HUES64 (cell line): Measurements from ENCODE around the gene SLC9A9.

Experiments used
- H3K27ac ChIP-seq: 2 replicates; pipeline ENCODE4 v1.7.0; 2013; ENCODE audit warnings: low read depth, low read length, inconsistent platforms
- H3K27me3 ChIP-seq: 2 replicates; pipeline ENCODE4 v1.6.1; 2013; ENCODE audit warnings: mild to moderate bottlenecking, low read length; ENCODE audit not compliant: insufficient read depth
- H3K36me3 ChIP-seq: 2 replicates; pipeline ENCODE4 v1.6.1; 2013; ENCODE audit warnings: mild to moderate bottlenecking, low read length; ENCODE audit not compliant: insufficient read depth
- H3K4me1 ChIP-seq: 2 replicates; pipeline ENCODE4 v1.6.1; 2013; ENCODE audit warnings: mild to moderate bottlenecking, low read length, moderate library complexity; ENCODE audit not compliant: insufficient read depth
- H3K4me3 ChIP-seq: 2 replicates; pipeline ENCODE4 v1.5.1; 2013; ENCODE audit warnings: mild to moderate bottlenecking, low read length, moderate library complexity
- H3K9ac ChIP-seq: 2 replicates; pipeline ENCODE4 v1.6.1; 2013; ENCODE audit warnings: mild to moderate bottlenecking, low read depth, low read length
- H3K9me3 ChIP-seq: 2 replicates; pipeline ENCODE4 v1.6.1; 2013; ENCODE audit warnings: low read depth, low read length; ENCODE audit not compliant: insufficient read depth
- WGBS: fragments of 150-250, 120-280 bp; methylation state at CpG from one replicate; pipeline ENCODE4 v1.1.7; 2013; ENCODE audit warnings: missing lambda C conversion rate; 5-methylcytosine and 5-hydroxymethylcytosine counted together

The SLC9A9 gene

DNA sequence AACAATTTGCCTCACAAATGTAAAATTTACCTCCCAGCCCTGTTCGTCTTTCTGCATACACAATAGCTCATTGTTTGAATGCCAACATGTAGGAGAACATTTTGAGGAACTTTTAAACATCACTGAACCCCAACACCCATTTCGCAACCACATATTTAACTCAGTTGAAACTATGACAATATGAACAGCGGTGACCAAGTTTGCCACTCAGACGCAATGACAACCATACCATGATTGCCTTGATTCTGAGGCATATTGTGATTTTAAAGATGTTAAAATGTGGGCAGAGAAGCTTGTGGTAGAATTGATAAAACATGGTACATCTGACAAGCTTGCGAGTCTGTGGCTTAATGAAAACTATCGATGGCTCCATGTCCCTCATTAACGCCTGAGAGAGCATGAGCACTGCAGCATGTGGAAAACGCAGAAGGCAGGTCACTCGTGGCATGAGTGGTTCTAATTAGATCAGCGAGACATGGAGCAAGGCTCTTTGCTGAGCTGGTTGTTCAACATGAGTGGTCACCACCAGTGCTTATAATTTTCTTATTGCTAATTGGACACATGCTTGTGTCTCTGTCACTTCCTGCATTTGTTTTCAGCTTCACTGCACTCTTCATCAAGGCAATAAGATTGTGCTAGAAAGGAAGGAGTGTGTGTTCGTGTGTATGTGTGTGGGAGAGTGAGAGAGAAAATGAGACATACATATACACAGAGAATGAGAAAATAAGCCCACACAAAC, 611.9 kb downstream of the SLC9A9 start:
- Histone ChIP-seq H3K9me3 (no peaks in the 10 kb centered on the region), H3K27ac (no peak overlapping the region), H3K36me3 (no peaks in the 10 kb centered on the region), H3K4me1 (no peaks in the 10 kb centered on the region), H3K9ac (no peak overlapping the region), H3K4me3 (no peak overlapping the region), H3K27me3 (no peaks in the 10 kb centered on the region)
- WGBS: 97% methylated on average over 10 of the region's 11 CpGs

DNA sequence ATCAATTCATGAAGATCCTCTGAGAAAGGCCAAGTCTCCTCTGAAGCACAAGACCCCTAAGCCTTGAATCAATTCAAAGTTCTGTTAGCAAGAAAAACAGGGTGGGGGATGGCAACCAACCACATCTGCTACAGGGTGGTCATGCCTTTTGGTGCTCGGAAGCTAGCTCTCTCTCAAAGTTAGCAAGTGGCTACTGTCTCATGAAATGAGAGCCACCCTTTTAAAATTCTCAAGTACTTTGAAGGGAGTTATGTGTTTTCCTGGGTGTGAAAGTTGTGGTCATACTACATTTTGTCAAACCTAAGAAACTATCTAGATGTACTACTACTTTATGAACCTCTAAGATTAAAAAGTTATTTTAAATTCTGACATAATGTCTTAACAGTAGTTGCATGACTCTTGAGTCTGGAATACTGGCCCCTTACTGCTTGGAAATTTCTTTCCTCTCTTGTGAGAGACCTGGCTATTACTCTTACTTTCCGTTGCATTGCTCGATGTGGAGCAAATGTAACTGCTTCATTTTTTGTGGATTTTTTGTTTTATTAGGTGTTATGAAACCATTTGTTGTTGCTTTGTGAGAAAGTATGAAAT, 612.6 kb downstream of the SLC9A9 start:
- Histone ChIP-seq H3K4me3 (no peak overlapping the region), H3K4me1 (no peaks in the 10 kb centered on the region), H3K9ac (no peak overlapping the region), H3K27me3 (no peaks in the 10 kb centered on the region), H3K36me3 (no peaks in the 10 kb centered on the region), H3K9me3 (no peaks in the 10 kb centered on the region), H3K27ac (no peak overlapping the region)
- WGBS: 88% methylated on average over 3 of the region's 3 CpGs

DNA sequence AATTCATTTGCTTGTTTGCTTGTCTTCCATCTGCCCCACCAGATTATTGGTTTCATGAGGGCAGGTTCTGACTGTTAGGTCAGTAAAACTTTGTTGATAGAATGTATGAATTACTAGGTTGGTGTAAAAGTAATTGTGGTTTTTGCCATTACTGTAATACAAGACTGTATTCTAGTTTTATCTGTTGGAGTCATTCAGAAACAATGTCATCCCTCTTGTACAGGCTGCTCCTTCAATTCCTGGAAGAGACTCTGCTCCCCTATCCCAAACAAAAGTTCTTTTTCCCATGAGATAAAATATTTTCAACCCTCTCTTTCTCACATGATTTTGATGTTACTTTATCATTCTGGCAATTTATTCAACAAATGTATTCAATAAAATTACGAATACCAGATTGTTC, 613.7 kb downstream of the SLC9A9 start:
- Histone ChIP-seq H3K36me3 (no peaks in the 10 kb centered on the region), H3K9me3 (no peaks in the 10 kb centered on the region), H3K9ac (no peak overlapping the region), H3K4me1 (no peaks in the 10 kb centered on the region), H3K27ac (no peak overlapping the region), H3K4me3 (no peak overlapping the region), H3K27me3 (no peaks in the 10 kb centered on the region)
- WGBS: 100% methylated on average over 1 of the region's 1 CpG

DNA sequence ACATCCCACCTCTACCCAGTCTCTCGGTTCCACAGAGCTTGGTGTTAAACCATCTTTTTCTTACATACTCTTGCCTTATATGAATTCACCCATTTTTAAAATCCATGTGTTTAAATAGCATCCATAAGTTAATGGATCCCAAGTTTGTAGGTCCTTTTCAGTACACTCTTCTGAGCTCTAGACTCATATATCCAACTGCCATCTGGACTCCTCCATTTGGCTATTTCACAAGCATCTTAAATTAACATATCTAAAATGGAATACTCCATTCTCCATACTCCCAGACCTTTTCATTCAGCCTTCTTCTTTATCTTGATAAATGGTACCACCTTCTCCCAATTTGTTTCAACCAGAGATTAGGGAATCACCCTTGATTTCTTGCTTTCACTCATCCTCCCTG, 615.3 kb downstream of the SLC9A9 start:
- H3K9me3 ChIP-seq: no peaks in the 10 kb centered on the region
- no peak overlapping the region for H3K4me3 ChIP-seq
- no peak overlapping the region for H3K27ac ChIP-seq
- H3K27me3 ChIP-seq: no peaks in the 10 kb centered on the region
- no peaks in the 10 kb centered on the region for H3K4me1 ChIP-seq
- 93% methylated on average over 1 of the region's 1 CpG for WGBS
- H3K36me3 ChIP-seq: no peaks in the 10 kb centered on the region
- H3K9ac ChIP-seq: no peak overlapping the region

DNA sequence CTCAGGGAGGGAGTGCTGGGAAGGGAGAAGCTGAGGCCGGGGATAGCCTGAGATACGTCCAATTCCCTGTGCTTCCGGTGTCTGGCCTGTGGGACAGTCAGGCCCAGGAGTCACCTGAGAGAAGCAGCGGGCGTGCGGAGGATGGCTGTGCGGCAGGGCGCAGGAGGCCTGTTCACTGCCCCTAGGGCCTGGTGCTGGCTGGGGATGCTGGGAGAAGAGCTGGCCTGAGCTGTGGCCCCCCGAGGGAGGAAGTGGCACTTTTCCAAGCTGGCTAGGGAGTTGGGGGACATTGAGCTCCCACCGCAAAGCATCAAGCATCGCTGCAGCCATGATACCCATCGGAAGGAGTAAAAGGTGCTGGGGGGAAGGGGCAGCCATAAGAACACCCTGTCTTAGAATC, 619.9 kb downstream of the SLC9A9 start:
- no peaks in the 10 kb centered on the region for H3K36me3 ChIP-seq
- H3K27me3 ChIP-seq: no peaks in the 10 kb centered on the region
- 96% methylated on average over 12 of the region's 12 CpGs for WGBS
- H3K9ac ChIP-seq: no peak overlapping the region
- no peaks in the 10 kb centered on the region for H3K4me1 ChIP-seq
- no peaks in the 10 kb centered on the region for H3K9me3 ChIP-seq
- no peak overlapping the region for H3K4me3 ChIP-seq
- no peak overlapping the region for H3K27ac ChIP-seq

DNA sequence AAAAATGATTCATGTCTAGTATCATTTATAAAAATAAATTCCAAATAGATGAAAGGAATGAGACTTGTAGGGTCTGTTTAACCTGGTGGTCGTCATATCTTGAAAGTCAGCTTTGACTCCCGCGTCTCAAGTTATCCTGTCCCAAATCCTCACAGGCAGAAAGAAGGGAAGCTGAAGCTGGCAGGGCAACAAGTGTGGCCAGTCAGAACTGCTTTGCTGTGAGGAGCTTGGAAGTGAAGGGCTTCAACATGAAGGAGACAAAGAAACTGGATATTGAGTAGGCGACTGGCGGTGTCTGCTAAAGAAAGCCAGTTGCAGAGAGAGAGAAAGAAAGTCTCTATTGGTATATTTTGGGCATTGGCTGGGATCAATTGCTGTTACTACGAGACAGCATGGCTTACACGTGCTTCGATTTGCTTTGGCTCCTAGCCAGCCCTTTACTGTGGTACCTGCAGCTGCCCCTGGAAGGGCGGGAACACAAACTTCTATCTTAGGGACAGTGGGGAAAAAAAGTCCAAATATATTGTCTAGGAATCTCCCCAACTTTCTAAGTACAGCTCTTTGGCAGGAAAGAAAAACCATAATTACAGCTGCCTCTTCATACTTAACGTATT, 621.5 kb downstream of the SLC9A9 start:
- WGBS: 93% methylated on average over 10 of the region's 10 CpGs
- H3K9ac ChIP-seq: no peak overlapping the region
- H3K9me3 ChIP-seq: no peaks in the 10 kb centered on the region

DNA sequence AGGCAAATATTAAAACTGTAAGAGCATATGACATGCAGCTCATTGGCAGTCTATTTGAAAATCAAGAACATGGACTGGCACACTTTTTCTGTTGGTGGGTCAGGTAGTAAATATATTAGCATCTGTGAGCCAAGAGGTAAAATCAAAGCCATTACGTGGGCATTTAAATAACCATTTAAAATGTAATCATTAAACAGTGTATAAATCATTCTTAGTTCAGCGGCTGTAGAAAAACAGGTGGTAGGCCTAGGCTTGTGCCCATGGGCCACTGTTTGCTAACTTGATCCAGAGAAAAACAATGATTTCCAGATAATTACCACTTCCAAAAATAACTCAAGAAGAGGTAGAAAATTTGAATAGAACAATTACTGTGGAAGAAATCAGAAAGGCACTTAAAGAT, 623.6 kb downstream of the SLC9A9 start:
- H3K27me3 ChIP-seq: no peaks in the 10 kb centered on the region
- H3K4me1 ChIP-seq: no peaks in the 10 kb centered on the region
- H3K9ac ChIP-seq: no peak overlapping the region
- 100% methylated on average over 2 of the region's 2 CpGs for WGBS
- no peak overlapping the region for H3K27ac ChIP-seq
- no peaks in the 10 kb centered on the region for H3K36me3 ChIP-seq
- no peak overlapping the region for H3K4me3 ChIP-seq
- no peaks in the 10 kb centered on the region for H3K9me3 ChIP-seq

More for the DNA sequence above, 621.5 kb downstream of the SLC9A9 start:
- no peak overlapping the region for H3K27ac ChIP-seq
- H3K27me3 ChIP-seq: no peaks in the 10 kb centered on the region
- H3K4me3 ChIP-seq: no peak overlapping the region
- H3K36me3 ChIP-seq: no peaks in the 10 kb centered on the region
- H3K4me1 ChIP-seq: no peaks in the 10 kb centered on the region

DNA sequence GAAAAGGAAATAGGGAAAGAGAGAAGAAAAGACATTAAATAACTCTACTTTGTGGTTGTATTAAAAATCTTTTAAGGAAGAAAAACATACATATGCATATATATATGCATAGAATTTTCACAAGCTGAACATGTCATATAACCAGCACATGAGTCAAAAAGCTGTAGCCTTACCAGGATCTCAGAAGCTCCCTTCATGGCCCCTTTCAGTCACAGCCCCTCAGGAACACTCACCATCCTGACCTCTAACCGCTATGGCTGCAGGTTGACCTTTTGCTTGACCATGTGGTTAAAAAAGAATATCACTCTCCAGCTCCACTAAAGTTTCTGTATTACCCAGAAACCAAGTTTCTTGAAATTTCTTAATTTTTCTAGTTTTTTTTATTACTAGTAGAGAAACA, 625.3 kb downstream of the SLC9A9 start:
- no peaks in the 10 kb centered on the region for H3K9me3 ChIP-seq
- no peak overlapping the region for H3K4me3 ChIP-seq
- no peak overlapping the region for H3K27ac ChIP-seq
- no peaks in the 10 kb centered on the region for H3K4me1 ChIP-seq
- H3K9ac ChIP-seq: no peak overlapping the region
- no peaks in the 10 kb centered on the region for H3K27me3 ChIP-seq
- 96% methylated on average over 1 of the region's 1 CpG for WGBS
- H3K36me3 ChIP-seq: no peaks in the 10 kb centered on the region

DNA sequence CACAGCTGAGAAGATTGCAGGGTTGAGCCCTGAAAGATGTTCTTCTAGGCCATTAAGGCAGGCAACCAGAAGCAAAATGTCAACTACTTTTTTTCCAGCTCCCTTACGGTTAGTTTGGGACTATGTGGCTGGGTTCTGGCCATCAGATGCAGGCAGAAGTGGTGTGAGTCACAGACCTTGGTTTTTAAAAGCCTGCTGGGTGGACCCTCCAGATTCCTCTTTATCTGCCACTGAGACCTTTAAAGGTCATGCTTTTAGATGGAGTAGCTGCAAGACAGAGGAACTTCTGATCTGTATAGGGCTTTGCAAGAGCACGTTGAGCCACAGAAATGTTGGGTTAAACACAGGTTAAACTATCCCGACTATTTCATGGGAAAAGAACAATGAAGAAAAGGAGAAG, 625.8 kb downstream of the SLC9A9 start:
- no peaks in the 10 kb centered on the region for H3K36me3 ChIP-seq
- WGBS: 84% methylated on average over 3 of the region's 3 CpGs
- no peaks in the 10 kb centered on the region for H3K27me3 ChIP-seq
- no peak overlapping the region for H3K9ac ChIP-seq
- no peaks in the 10 kb centered on the region for H3K9me3 ChIP-seq
- H3K27ac ChIP-seq: no peak overlapping the region
- H3K4me1 ChIP-seq: no peaks in the 10 kb centered on the region
- no peak overlapping the region for H3K4me3 ChIP-seq

DNA sequence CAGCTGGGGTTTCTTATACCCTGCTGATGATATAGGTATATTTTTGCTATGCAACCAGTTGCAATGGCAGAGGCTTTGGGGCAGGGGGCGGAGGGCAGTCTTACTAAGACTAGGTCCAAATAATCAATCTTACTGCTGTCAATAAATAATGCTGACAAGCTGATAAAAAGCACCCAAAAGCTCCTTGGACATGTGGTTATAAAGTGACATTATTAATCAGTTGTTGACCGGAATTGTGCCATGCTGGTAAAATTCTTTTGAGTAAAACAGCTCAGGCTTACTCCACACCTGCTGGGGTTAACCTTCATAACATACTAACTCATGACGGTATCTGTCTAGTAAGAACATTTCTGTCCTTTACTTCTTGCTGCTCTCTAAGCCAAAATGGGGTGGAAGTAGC, 626.8 kb downstream of the SLC9A9 start:
- Histone ChIP-seq H3K4me3 (no peak overlapping the region), H3K4me1 (no peaks in the 10 kb centered on the region), H3K27ac (no peak overlapping the region), H3K36me3 (no peaks in the 10 kb centered on the region), H3K9me3 (no peaks in the 10 kb centered on the region), H3K9ac (no peak overlapping the region), H3K27me3 (no peaks in the 10 kb centered on the region)
- 92% methylated on average over 3 of the region's 3 CpGs for WGBS

DNA sequence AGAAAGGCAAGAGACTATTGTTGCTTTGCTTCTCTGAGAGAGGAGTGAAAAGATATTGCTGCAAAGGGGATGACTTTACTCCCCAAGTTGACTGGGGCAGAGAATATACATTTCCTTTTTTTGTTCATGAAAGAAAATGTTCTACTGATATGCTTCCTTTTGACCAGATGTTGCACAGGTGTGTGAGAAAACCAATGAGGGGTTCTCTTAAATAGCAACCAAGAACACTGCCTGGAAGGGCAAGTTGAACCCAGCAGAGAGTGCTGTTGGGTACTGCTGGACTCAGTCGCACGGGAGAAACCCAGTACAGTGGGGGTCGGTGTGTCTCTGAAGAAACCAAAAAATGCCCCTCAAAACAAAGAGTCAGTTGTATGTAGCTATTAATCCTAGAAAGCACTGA, 627.5 kb downstream of the SLC9A9 start:
- Histone ChIP-seq H3K27ac (no peak overlapping the region), H3K36me3 (no peaks in the 10 kb centered on the region), H3K4me1 (no peaks in the 10 kb centered on the region), H3K9ac (no peak overlapping the region), H3K4me3 (no peak overlapping the region), H3K9me3 (no peaks in the 10 kb centered on the region), H3K27me3 (no peaks in the 10 kb centered on the region)
- 95% methylated on average over 3 of the region's 3 CpGs for WGBS
